C4-2B (cell line): ENCODE results near the gene EIF3F.

Source experiments
- CTCF ChIP-seq: fragments of 450-650 bp; conservative IDR thresholded peaks from 2 replicates; pipeline ENCODE4 v1.5.1; 2017; ENCODE audit warnings: mild to moderate bottlenecking
- ZFX ChIP-seq: fragments of 450-650 bp; IDR thresholded peaks from 2 replicates; pipeline ENCODE4 v1.6.1; 2017

GRCh38 chr11:8038811-8039529 lies 51.8 kb downstream of the EIF3F start:
- TF ChIP-seq ZFX (no peak), CTCF (no peak)
